HG03442 (cell line): ENCODE data around the gene USP37.

Experiments
- ATAC-seq: cut with Tn5 transposase; IDR thresholded peaks from one replicate; pipeline ENCODE4 v1.9.1; 2021; ENCODE audit warnings: mild to moderate bottlenecking, moderate library complexity; ENCODE audit not compliant: unreplicated experiment

The USP37 gene

DNA sequence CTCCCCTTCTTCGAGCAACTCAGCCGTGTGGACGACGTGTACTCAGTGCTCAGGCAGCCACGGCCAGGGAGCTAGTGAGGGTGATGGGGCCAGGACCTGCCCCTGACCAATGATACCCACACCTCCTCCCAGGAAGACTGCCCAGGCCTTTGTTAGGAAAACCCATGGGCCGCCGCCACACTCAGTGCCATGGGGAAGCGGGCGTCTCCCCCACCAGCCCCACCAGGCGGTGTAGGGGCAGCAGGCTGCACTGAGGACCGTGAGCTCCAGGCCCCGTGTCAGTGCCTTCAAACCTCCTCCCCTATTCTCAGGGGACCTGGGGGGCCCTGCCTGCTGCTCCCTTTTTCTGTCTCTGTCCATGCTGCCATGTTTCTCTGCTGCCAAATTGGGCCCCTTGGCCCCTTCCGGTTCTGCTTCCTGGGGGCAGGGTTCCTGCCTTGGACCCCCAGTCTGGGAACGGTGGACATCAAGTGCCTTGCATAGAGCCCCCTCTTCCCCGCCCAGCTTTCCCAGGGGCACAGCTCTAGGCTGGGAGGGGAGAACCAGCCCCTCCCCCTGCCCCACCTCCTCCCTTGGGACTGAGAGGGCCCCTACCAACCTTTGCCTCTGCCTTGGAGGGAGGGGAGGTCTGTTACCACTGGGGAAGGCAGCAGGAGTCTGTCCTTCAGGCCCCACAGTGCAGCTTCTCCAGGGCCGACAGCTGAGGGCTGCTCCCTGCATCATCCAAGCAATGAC, 163.6 kb downstream of the USP37 start:
- ATAC-seq, result no peak

DNA sequence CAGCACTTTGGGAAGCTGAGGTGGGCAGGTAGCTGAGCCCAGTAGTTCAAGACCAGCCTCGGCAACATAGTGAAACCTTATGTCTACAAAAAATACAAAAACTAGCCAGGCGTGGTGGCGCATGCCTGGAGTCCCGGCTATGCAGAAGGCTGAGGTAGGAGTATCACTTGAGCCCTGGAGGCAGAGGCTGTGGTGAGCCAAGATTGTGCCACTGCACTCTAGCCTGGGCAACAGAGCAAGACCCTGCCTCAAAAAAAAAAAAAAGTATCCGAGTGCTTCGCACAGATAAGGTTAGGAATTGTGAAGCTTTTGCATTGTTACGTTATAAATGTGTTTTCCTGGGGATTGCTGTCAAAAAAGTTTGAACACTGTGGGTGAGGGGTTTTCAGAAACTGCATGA, 164.3 kb downstream of the USP37 start:
- ATAC-seq, result no peak

DNA sequence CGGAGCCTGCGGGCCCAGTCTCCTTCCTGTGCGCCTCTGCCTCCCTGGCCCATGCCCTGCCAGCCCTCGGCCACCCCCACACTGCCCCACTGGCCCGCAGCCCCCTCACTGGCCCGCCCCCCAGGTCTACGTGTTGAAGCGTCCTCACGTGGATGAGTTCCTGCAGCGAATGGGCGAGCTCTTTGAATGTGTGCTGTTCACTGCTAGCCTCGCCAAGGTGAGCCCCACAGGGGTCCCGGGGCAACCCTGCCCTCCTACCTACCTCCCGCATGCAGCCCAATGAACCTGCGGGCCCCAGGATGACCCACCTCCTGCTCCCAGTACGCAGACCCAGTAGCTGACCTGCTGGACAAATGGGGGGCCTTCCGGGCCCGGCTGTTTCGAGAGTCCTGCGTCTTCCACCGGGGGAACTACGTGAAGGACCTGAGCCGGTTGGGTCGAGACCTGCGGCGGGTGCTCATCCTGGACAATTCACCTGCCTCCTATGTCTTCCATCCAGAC, 165.2 kb downstream of the USP37 start:
- no peak for ATAC-seq

DNA sequence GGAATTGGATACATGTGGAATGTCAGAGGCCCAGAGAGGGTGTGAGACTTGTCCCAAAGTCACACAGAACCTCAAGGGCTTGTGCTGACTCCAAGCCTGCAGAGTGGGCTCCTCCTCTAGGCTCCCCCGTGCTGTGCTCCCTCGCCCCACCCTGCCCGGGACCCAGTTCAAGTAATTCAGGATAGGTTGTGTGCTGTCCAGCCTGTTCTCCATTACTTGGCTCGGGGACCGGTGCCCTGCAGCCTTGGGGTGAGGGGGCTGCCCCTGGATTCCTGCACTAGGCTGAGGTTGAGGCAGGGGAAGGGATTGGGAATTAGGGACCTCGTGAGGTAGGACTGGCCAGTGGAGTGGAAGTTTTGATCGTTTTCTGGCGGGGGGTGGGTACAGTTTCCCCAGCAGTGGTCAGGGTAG, 165.7 kb downstream of the USP37 start:
- no peak for ATAC-seq

DNA sequence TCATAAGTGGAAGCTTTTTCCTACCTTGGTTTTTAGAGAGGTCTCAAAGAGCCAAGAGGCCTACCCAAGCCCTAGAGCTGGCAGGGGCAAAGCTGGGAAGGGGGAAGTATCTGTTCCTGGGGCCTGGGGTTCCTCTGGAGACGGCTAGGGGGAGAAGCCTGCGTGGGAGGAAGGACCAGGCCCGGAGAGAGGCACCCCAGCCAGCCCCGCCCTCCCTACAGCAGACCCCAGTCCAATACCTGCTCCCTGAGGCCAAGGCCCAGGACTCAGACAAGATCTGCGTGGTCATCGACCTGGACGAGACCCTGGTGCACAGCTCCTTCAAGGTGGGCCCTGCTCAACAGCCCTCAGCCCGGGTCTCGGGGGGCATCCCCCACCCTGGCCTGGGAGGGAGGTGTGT, 166.3 kb downstream of the USP37 start:
- no peak for ATAC-seq

DNA sequence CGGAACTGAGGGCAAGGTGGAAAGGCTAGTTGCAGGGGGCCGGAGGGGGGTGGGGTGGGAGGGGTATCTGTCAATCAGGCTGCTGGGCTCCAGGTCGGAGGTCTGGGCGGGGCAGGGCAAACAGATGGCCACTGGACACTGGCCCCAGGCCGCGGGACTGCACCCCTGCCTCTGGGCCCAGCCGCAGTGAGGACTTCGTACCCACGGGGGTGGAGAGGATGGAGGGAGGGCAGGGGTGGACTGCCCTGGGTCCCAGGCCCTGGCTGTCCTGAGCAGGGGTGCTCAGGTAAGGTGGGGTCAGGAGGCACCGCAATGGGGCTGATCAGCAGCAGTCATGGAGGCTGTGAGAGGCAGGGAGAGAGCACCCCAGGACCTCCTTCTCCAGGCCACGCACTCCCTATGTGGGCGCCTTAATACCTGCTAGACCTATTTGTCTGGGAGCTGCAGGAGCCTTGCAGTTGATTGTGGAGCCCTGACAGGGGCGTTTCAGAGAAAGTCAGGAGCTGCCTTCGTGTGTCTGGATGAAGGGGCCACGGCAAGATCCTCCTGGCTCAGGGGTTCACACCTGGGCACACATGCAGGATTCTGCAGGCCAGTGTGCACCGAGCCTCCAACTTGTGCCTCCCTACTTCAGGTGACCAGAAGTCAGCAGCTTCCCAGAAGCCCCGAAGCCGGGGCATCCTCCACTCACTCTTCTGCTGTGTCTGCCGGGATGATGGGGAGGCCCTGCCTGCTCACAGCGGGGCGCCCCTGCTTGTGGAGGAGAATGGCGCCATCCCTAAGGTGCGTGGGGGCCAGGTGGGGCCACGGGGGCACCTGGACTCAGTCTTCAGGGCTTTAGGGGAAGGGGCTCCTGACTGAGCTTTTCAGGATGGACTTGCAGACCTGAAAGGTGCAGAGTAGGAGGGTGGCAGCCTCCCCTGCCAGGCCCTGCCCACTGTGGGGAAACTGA, 166.9 kb downstream of the USP37 start:
- no peak for ATAC-seq
